H4 (cell line): Measurements from ENCODE around the gene SNX6. TPM values are rescaled to one million over a fixed set of nuclear protein-coding genes. Genes with fewer than 3 reads are reported as not detected.
"Not testable (repeated sequence)": the region's sequence is repeated elsewhere in the genome, so short reads cannot be mapped to it uniquely, and the experiment has no call there.

ENCODE experiments used
- DNase-seq: peaks from one replicate; pipeline ENCODE4 v3.0.0-alpha.2; 2015; ENCODE audit warnings: low spot score
- total RNA-seq: library from RNA; depleted of rRNA; stranded (reverse); fragments of >200 nt; shearing (Covaris generic); gene quantifications from 2 replicates; pipeline ENCODE4 v1.2.3, GENCODE V29; 2014

Gene SNX6
- total RNA-seq, 1 experiment from 2014 or later: 206 TPM

GRCh38 chr14:34562776-34563150 lies 67.2 kb downstream of the SNX6 start:
- no peak for DNase-seq

- not testable (repeated sequence) for DNase-seq
Measured at GRCh38 chr14:34562037-34562775, 67.7 kb downstream of the SNX6 start.

GRCh38 chr14:34556498-34556829 lies 73.5 kb downstream of the SNX6 start:
- not testable (repeated sequence) for DNase-seq

- not testable (repeated sequence) for DNase-seq
Measured at GRCh38 chr14:34555583-34556497, 74.1 kb downstream of the SNX6 start.

- DNase-seq: no peak
Measured at GRCh38 chr14:34554540-34555250, 75.3 kb downstream of the SNX6 start.

- DNase-seq: not testable (repeated sequence)
Measured at GRCh38 chr14:34549276-34549966, 80.5 kb downstream of the SNX6 start.

GRCh38 chr14:34548472-34548981 lies 81.4 kb downstream of the SNX6 start:
- DNase-seq: no peak

- not testable (repeated sequence) for DNase-seq
Measured at GRCh38 chr14:34547136-34547520, 82.8 kb downstream of the SNX6 start.

GRCh38 chr14:34546272-34547135 lies 83.4 kb downstream of the SNX6 start:
- DNase-seq: not testable (repeated sequence)

GRCh38 chr14:34540181-34541059 lies 89.5 kb downstream of the SNX6 start:
- not testable (repeated sequence) for DNase-seq

GRCh38 chr14:34539407-34540180 lies 90.4 kb downstream of the SNX6 start, which contains the start of gene EAPP:
EAPP (minus strand) TSS chr14:34539701; CDS start chr14:34539628, 73 bp downstream.
- peak; percentile 97 for DNase-seq

GRCh38 chr14:34538871-34539406 lies 91.0 kb downstream of the SNX6 start:
- no peak for DNase-seq

GRCh38 chr14:34538096-34538495 lies 91.9 kb downstream of the SNX6 start:
- DNase-seq: not testable (repeated sequence)

GRCh38 chr14:34537677-34538009 lies 92.3 kb downstream of the SNX6 start:
- DNase-seq: no peak

- no peak for DNase-seq
Measured at GRCh38 chr14:34536951-34537676, 92.8 kb downstream of the SNX6 start.

GRCh38 chr14:34527591-34527990 lies 102.4 kb downstream of the SNX6 start:
- no peak for DNase-seq

- not testable (repeated sequence) for DNase-seq
Measured at GRCh38 chr14:34524216-34524615, 105.7 kb downstream of the SNX6 start.

- DNase-seq: no peak
Measured at GRCh38 chr14:34522496-34522895, 107.5 kb downstream of the SNX6 start.
